GM12872 (cell line): ENCODE results near the gene MRGPRF.

Source experiments
- TF ChIP-seq, protein P1 (sequence below): IDR thresholded peaks from 3 replicates; pipeline ENCODE4 v1.5.1; 2011; ENCODE audit warnings: low read depth, mild to moderate bottlenecking, low read length, moderate library complexity; ENCODE audit not compliant: insufficient read depth

MRGPRF gene

DNA sequence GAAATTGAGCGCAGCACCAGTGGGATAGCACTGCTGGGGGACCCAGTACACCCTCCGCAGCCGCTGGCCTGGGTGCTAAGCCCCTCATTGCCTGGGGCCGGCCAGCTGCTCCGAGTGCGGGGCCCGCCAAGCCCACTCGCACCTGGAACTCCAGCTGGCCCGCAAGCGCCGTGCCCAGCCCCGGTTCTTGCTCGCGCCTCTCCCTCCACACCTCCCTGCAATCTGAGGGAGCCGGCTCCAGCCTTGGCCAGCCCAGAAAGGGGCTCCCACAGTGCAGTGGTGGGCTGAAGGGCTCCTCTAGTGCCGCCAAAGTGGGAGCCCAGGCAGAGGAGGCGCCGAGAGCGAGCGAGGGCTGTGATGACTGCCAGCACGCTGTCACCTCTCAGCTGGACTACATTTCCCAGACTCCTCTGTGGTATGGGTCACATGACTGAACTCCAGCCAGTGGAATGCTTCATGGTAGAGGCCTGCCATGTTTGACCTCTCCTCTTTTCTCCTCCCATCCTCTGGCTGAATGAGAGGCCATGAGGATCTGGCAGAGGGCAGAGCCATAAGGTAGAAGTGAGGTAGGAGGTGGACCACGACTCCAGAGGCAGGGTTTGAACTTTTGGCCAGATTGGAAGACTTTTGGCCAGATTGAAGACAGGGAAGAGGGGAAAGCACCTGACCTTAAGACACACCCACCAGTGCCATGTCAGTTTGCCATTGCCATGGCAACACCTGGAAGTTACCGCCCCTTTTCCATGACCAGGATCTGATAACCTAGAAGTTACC is 38.4 kb downstream of the MRGPRF start:
- TF ChIP-seq, protein P1, sequence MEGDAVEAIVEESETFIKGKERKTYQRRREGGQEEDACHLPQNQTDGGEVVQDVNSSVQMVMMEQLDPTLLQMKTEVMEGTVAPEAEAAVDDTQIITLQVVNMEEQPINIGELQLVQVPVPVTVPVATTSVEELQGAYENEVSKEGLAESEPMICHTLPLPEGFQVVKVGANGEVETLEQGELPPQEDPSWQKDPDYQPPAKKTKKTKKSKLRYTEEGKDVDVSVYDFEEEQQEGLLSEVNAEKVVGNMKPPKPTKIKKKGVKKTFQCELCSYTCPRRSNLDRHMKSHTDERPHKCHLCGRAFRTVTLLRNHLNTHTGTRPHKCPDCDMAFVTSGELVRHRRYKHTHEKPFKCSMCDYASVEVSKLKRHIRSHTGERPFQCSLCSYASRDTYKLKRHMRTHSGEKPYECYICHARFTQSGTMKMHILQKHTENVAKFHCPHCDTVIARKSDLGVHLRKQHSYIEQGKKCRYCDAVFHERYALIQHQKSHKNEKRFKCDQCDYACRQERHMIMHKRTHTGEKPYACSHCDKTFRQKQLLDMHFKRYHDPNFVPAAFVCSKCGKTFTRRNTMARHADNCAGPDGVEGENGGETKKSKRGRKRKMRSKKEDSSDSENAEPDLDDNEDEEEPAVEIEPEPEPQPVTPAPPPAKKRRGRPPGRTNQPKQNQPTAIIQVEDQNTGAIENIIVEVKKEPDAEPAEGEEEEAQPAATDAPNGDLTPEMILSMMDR: no peak

DNA sequence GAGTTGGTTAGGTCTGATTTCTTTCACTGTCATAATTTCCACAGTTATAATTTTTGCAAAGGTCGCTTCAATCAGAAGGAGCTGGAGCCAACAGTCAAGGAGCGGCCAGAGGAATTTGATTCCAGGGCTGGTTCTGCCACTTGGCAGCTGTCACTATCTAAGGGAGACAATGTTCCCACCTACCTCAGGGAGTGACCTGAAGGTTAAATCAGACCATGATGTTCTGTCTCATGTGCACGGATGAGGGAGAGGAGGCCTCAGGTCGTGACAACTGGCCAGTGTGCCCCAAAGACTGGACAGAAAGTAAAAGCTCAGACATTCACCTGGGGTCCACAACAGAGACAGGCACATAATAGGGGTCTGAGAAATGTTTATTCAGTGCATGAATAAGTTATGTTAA is 39.8 kb downstream of the MRGPRF start:
- TF ChIP-seq, protein P1: no peak

DNA sequence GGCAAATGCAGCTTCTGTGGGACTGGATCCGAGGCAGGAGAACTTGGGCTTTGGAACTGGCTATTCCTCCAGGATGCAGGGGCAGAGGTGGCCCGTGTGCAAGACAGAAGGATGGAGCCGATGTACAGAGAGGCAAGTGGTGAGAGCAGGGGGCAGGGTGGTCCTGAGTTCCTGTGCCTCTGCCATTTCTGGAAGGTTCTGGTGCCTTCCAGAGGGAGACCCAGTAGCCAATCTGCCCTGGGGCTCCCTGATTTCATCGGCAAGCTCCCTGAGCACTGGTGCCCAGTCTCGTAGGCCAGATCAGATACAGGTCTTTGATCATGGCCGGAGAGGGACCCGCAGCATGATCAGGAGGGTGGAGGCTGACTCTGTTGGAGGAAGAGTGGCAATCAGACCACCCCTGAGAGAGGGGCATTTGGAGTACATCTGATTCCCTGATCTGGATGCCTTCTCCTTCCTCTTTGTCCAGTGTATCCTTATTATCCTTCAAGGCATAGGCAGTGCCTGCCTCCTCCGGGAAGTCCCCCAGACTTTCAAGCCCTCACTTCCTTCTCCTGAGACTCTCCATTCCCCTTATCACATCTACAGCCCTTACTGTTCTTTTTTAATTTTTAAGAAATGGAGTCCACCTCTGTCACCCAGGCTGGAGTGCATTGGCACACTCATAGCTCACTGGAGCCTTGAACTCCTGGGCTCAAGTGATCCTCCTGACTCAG is 42.0 kb downstream of the MRGPRF start:
- TF ChIP-seq, protein P1: no peak

- TF ChIP-seq, protein P1: no peak
These were observed 43.7 kb downstream of the MRGPRF start for GRCh38 chr11:68969386-68969785.

GRCh38 chr11:68968306-68969250 is 44.5 kb downstream of the MRGPRF start:
- TF ChIP-seq, protein P1: no peak

- TF ChIP-seq, protein P1: no peak
These were observed 45.9 kb downstream of the MRGPRF start for GRCh38 chr11:68966894-68967780.
